ENCODE measurements around the gene TMEM208. TPM values are rescaled to one million over a fixed set of nuclear protein-coding genes. Genes with fewer than 3 reads are reported as not detected.

The TMEM208 gene
- total RNA-seq, 1 experiment from 2014 or later: 64.4 TPM

GRCh38 chr16:67260426-67261063 lies 33.6 kb downstream of the TMEM208 start:
- peak; percentile 75 for DNase-seq (ENCODE audit: low spot score)
- in situ Hi-C loops (cut with HindIII; ENCODE audit: low sequenced_read_pairs): no loop called here

GRCh38 chr16:67263201-67263600 lies 36.3 kb downstream of the TMEM208 start:
- in situ Hi-C loops (cut with HindIII; ENCODE audit: low sequenced_read_pairs): no loop called here
- DNase-seq (ENCODE audit: low spot score): no peak

- in situ Hi-C loops (cut with HindIII; ENCODE audit: low sequenced_read_pairs): no loop called here
- DNase-seq (ENCODE audit: low spot score): no peak
Measured at GRCh38 chr16:67264277-67264676, 37.3 kb downstream of the TMEM208 start.

GRCh38 chr16:67264866-67265265 lies 37.9 kb downstream of the TMEM208 start:
- in situ Hi-C loops (cut with HindIII; ENCODE audit: low sequenced_read_pairs): no loop called here
- no peak for DNase-seq (ENCODE audit: low spot score)

- in situ Hi-C loops (cut with HindIII; ENCODE audit: low sequenced_read_pairs): no loop called here
Measured at GRCh38 chr16:67265834-67266233, 38.9 kb downstream of the TMEM208 start.

GRCh38 chr16:67268136-67268579 lies 41.2 kb downstream of the TMEM208 start:
- no peak for DNase-seq (ENCODE audit: low spot score)
- in situ Hi-C loops (cut with HindIII; ENCODE audit: low sequenced_read_pairs): no loop called here

More at GRCh38 chr16:67265834-67266233, 38.9 kb downstream of the TMEM208 start:
- DNase-seq (ENCODE audit: low spot score): no peak

GRCh38 chr16:67269766-67270165 lies 42.8 kb downstream of the TMEM208 start:
- DNase-seq (ENCODE audit: low spot score): no peak
- in situ Hi-C loops (cut with HindIII; ENCODE audit: low sequenced_read_pairs): no loop called here

GRCh38 chr16:67270931-67271338 lies 44.0 kb downstream of the TMEM208 start:
- in situ Hi-C loops (cut with HindIII; ENCODE audit: low sequenced_read_pairs): no loop called here

GRCh38 chr16:67271446-67271845 lies 44.5 kb downstream of the TMEM208 start:
- in situ Hi-C loops (cut with HindIII; ENCODE audit: low sequenced_read_pairs): no loop called here
- no peak for DNase-seq (ENCODE audit: low spot score)

More at GRCh38 chr16:67270931-67271338, 44.0 kb downstream of the TMEM208 start:
- no peak for DNase-seq (ENCODE audit: low spot score)

GRCh38 chr16:67275321-67275720 lies 48.4 kb downstream of the TMEM208 start:
- in situ Hi-C loops (cut with HindIII; ENCODE audit: low sequenced_read_pairs): no loop called here
- DNase-seq (ENCODE audit: low spot score): no peak

- in situ Hi-C loops (cut with HindIII; ENCODE audit: low sequenced_read_pairs): no loop called here
- DNase-seq (ENCODE audit: low spot score): no peak
Measured at GRCh38 chr16:67277294-67277998, 50.5 kb downstream of the TMEM208 start.

GRCh38 chr16:67277999-67278772 lies 51.3 kb downstream of the TMEM208 start:
- in situ Hi-C loops (cut with HindIII; ENCODE audit: low sequenced_read_pairs): no loop called here
- DNase-seq (ENCODE audit: low spot score): no peak

Other genes starting within 250 kb of the TMEM208 start
- gene CES4A, start 238.5 kb upstream of the TMEM208 start, total RNA-seq (2014; rRNA removed; shearing (Covaris generic)): 0.34 TPM in 1 of 2 replicates, not detected in the other
- gene CBFB, start 198.0 kb upstream of the TMEM208 start, total RNA-seq (2014; rRNA removed; shearing (Covaris generic)): 17.0 and 40.9 TPM in 2 replicates
- gene PHAF1, start 117.2 kb upstream of the TMEM208 start, total RNA-seq (2014; rRNA removed; shearing (Covaris generic)): 35.3 and 40.9 TPM in 2 replicates
- gene B3GNT9, start 76.1 kb upstream of the TMEM208 start, total RNA-seq (2014; rRNA removed; shearing (Covaris generic)): 0.55 TPM in 1 of 2 replicates, not detected in the other
- 8.8 and 15.4 TPM in 2 replicates for gene TRADD, start 67.2 kb upstream of the TMEM208 start, total RNA-seq (2014; rRNA removed; shearing (Covaris generic))
- gene FBXL8, start 67.2 kb upstream of the TMEM208 start, total RNA-seq (2014; rRNA removed; shearing (Covaris generic)): 8.2 and 10.4 TPM in 2 replicates
- gene HSF4, start 62.4 kb upstream of the TMEM208 start, total RNA-seq (2014; rRNA removed; shearing (Covaris generic)): 17.8 and 17.9 TPM in 2 replicates
- 13.4 and 17.5 TPM in 2 replicates for gene NOL3, start 56.6 kb upstream of the TMEM208 start, total RNA-seq (2014; rRNA removed; shearing (Covaris generic))
- gene MATCAP1, start 43.2 kb upstream of the TMEM208 start, total RNA-seq (2014; rRNA removed; shearing (Covaris generic)): 19.1 and 33.4 TPM in 2 replicates
- 0.24 and 0.25 TPM in 2 replicates for gene EXOC3L1, start 37.0 kb upstream of the TMEM208 start, total RNA-seq (2014; rRNA removed; shearing (Covaris generic))
- gene E2F4, start 35.0 kb upstream of the TMEM208 start, total RNA-seq (2014; rRNA removed; shearing (Covaris generic)): 95.3 and 123 TPM in 2 replicates
- 0.61 and 1.0 TPM in 2 replicates for gene ELMO3, start 28.0 kb upstream of the TMEM208 start, total RNA-seq (2014; rRNA removed; shearing (Covaris generic))
- gene FHOD1, start 20.4 kb downstream of the TMEM208 start, total RNA-seq (2014; rRNA removed; shearing (Covaris generic)): 19.2 and 23.6 TPM in 2 replicates
- 1.0 and 4.8 TPM in 2 replicates for gene SLC9A5, start 21.8 kb downstream of the TMEM208 start, total RNA-seq (2014; rRNA removed; shearing (Covaris generic))
- gene PLEKHG4, start 52.4 kb downstream of the TMEM208 start, total RNA-seq (2014; rRNA removed; shearing (Covaris generic)): 15.7 and 27.0 TPM in 2 replicates
- 0.37 and 0.51 TPM in 2 replicates for gene KCTD19, start 99.6 kb downstream of the TMEM208 start, total RNA-seq (2014; rRNA removed; shearing (Covaris generic))
- not detected in 2 replicates for gene LRRC36, start 99.7 kb downstream of the TMEM208 start, total RNA-seq (2014; rRNA removed; shearing (Covaris generic))
- gene TPPP3, start 166.4 kb downstream of the TMEM208 start, total RNA-seq (2014; rRNA removed; shearing (Covaris generic)): 1.6 and 1.8 TPM in 2 replicates
- gene ZDHHC1, start 189.3 kb downstream of the TMEM208 start, total RNA-seq (2014; rRNA removed; shearing (Covaris generic)): 5.8 and 7.0 TPM in 2 replicates
- gene HSD11B2, start 204.0 kb downstream of the TMEM208 start, total RNA-seq (2014; rRNA removed; shearing (Covaris generic)): not detected in 2 replicates

Data from G401 (cell line).